ENCODE measurements around the gene TMEM126B. TPM values are rescaled to one million over a fixed set of nuclear protein-coding genes. Genes with fewer than 3 reads are reported as not detected.

TMEM126B gene
- 10 to 100 TPM; 64.3 to 89.2 (median 70.8) TPM for polyA plus RNA-seq
- long read RNA-seq, donor 1, transcript TMEM126B-202 (6 exons, 1,210 nt), result minor isoform, 23 of 120 reads
- long read RNA-seq, donor 1, transcript TMEM126B-201 (5 exons, 989 nt), result major isoform, 74 of 120 reads
- long read RNA-seq, donor 1, transcript TMEM126B-211 (4 exons, 1,273 nt), result minor isoform, 8 of 120 reads
- long read RNA-seq, donor 1, partial matches to known transcripts, result 8 of 120 reads
- long read RNA-seq, donor 1, other reads (novel, unspliced or antisense), result 0 of 120 reads
- long read RNA-seq, donor 2, transcript TMEM126B-202 (6 exons, 1,210 nt), result minor isoform, 5 of 19 reads
- long read RNA-seq, donor 2, transcript TMEM126B-201 (5 exons, 989 nt), result major isoform, 11 of 19 reads
- long read RNA-seq, donor 2, partial matches to known transcripts, result 0 of 19 reads
- long read RNA-seq, donor 2, other reads (novel, unspliced or antisense), result 0 of 19 reads
- long read RNA-seq, donor 3, transcript TMEM126B-202 (6 exons, 1,210 nt), result minor isoform, 8 of 42 reads
- long read RNA-seq, donor 3, transcript TMEM126B-201 (5 exons, 989 nt), result major isoform, 21 of 42 reads
- long read RNA-seq, donor 3, partial matches to known transcripts, result 9 of 42 reads
- long read RNA-seq, donor 3, other reads (novel, unspliced or antisense), result 0 of 42 reads
- long read RNA-seq, donor 4, partial matches to known transcripts, result 0 of 4 reads
- long read RNA-seq, donor 4, other reads (novel, unspliced or antisense), result 0 of 4 reads
- long read RNA-seq, donor 5, partial matches to known transcripts, result 0 of 7 reads
- long read RNA-seq, donor 5, other reads (novel, unspliced or antisense), result 0 of 7 reads
- long read RNA-seq, donor 6, transcript TMEM126B-201 (5 exons, 989 nt), result major isoform, 34 of 52 reads
- long read RNA-seq, donor 6, transcript TMEM126B-202 (6 exons, 1,210 nt), result minor isoform, 14 of 52 reads
- long read RNA-seq, donor 6, partial matches to known transcripts, result 0 of 52 reads
- long read RNA-seq, donor 6, other reads (novel, unspliced or antisense), result 0 of 52 reads
- long read RNA-seq, donor 7, result 0 reads
- long read RNA-seq, donor 8, partial matches to known transcripts, result 0 of 5 reads
- long read RNA-seq, donor 8, other reads (novel, unspliced or antisense), result 0 of 5 reads
- long read RNA-seq, donor 9, transcript TMEM126B-201 (5 exons, 989 nt), result major isoform, 6 of 13 reads
- long read RNA-seq, donor 9, transcript TMEM126B-202 (6 exons, 1,210 nt), result minor isoform, 5 of 13 reads
- long read RNA-seq, donor 9, partial matches to known transcripts, result 0 of 13 reads
- long read RNA-seq, donor 9, other reads (novel, unspliced or antisense), result 0 of 13 reads
- long read RNA-seq, donor 10, transcript TMEM126B-201 (5 exons, 989 nt), result major isoform, 24 of 52 reads
- long read RNA-seq, donor 10, transcript TMEM126B-202 (6 exons, 1,210 nt), result minor isoform, 9 of 52 reads
- long read RNA-seq, donor 10, partial matches to known transcripts, result 14 of 52 reads
- long read RNA-seq, donor 10, other reads (novel, unspliced or antisense), result 0 of 52 reads

DNA sequence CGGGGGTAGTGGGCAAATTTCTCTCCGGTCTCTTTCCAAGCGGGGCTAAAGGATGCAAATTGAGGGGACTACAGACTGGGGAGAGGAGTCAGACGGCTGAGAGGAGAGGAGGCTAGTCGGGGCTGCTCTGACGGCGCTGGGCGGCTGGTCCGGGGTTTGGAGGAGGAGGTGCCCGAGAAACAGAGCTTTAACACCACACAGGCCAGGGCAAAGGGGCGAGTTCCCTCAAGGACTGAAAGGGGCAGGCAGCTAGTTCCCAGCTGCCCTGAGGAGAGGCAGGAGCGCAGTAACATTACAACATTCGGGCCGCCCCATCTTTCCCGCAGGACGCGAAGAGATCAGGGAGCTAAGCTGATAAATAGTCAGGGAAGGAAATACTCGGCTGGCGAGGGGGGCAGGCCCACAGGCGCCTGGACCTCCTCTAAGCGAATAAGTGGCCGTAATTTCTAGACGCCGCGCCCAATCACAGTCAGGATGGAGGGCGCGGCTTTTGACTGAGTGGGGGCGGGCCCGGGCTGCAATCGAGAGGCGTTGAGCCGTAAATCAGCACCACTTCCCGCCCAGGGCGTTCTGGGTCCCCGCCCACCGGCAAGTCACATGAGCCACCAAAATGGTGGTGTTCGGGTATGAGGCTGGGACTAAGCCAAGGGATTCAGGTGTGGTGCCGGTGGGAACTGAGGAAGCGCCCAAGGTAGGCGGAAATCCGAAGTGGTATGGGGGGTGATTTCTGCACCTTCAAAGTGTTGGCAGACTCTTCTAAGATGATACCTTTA, at the start of gene TMEM126B:
Gene TMEM126B (plus strand): TSS at position 596 of the 773 bp plus-strand sequence. CDS start 15 bp downstream, at position 611.
- H3K4me3 ChIP-seq (ENCODE audit: low read depth in 1 of 3, low read length in 3 of 3), result peak within 1 kb of the TSS; percentile 63 to 69 (median 67)
- no peak for FAIRE-seq
- H3K36me3 ChIP-seq (ENCODE audit: control insufficient read depth in 3 of 3, insufficient read depth in 2 of 3, low read depth in 1 of 3, low read length in 3 of 3), result peaks cover 0 to 5% (median 1%) of the 10 kb centered on the region in 3 donors
- peak; percentile 98 to 99 for DNase-seq
- H3K4me1 ChIP-seq (ENCODE audit: control insufficient read depth in 3 of 3, insufficient read depth in 2 of 3, low read depth in 1 of 3, low read length in 2 of 3), result peaks cover 0 to 8% (median 5%) of the 10 kb centered on the region in 3 donors
- H3K27me3 ChIP-seq (ENCODE audit: control insufficient read depth in 3 of 3, insufficient read depth in 3 of 3, low read length in 3 of 3), result no peaks in the 10 kb centered on the region
- WGBS, 3 donors, result 0% methylated on average over 41 of the region's 41 CpGs
- no peaks in the 10 kb centered on the region for H3K9me3 ChIP-seq (ENCODE audit: control insufficient read depth in 2 of 2, insufficient read depth in 1 of 2, low read depth in 1 of 2, low read length in 1 of 2)
- peak within 1 kb of the TSS; percentile 60 to 94 (median 88) for H3K27ac ChIP-seq (ENCODE audit: low read depth in 1 of 3, low read length in 2 of 3)

DNA sequence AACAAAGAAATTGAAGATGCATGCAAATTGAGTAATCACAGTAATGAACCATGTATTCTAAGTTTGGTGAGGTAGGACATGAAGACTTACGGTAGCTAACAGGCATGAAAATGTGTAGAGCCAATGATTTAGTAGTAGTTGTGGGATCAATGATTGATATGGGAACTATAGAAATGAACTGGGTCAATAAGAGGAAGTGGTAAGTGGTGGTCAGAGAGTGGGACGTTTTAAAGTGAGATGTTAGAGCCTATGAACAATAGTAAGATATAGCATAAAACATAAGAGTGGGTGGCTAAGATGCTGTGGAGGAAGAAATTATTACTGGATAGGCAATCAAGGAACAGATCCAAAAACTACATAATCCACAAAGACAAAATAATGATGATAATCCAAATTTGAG, 46.3 kb upstream of the TMEM126B start:
- H3K27ac ChIP-seq (ENCODE audit: low read depth in 1 of 3, low read length in 2 of 3), result no peak overlapping the region
- no peaks in the 10 kb centered on the region for H3K27me3 ChIP-seq (ENCODE audit: control insufficient read depth in 3 of 3, insufficient read depth in 3 of 3, low read length in 3 of 3)
- WGBS, 3 donors, result 58 to 82% (median 71%) methylated on average over 2 of the region's 2 CpGs
- no peak overlapping the region for H3K4me3 ChIP-seq (ENCODE audit: low read depth in 1 of 3, low read length in 3 of 3)
- FAIRE-seq (no peak), DNase-seq (no peak)
- no peaks in the 10 kb centered on the region for H3K9me3 ChIP-seq (ENCODE audit: control insufficient read depth in 2 of 2, insufficient read depth in 1 of 2, low read depth in 1 of 2, low read length in 1 of 2)
- H3K36me3 ChIP-seq (ENCODE audit: control insufficient read depth in 3 of 3, insufficient read depth in 2 of 3, low read depth in 1 of 3, low read length in 3 of 3), result no peaks in the 10 kb centered on the region
- H3K4me1 ChIP-seq (ENCODE audit: control insufficient read depth in 3 of 3, insufficient read depth in 2 of 3, low read depth in 1 of 3, low read length in 2 of 3), result no peaks in the 10 kb centered on the region

DNA sequence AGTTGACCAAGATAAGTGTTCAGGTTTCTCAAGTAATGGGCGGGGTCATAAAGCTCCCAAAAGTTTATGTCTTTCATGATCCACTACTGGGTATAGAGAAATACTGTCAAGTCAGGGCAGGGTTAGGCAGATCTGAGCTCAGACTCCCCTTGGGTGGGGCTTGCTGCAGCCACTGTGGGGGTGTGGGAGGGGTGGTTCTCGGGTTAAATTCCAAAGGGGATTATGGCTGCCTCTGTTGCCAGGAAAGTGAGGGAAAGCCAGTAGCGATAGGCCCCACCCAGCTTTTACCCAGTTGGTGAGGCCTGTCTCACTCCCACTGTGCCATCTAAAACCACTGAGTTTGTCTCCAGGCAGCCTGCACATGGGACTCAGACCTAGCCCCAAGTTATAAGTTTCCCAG, 39.0 kb upstream of the TMEM126B start:
- H3K4me3 ChIP-seq (ENCODE audit: low read depth in 1 of 3, low read length in 3 of 3), result no peak overlapping the region
- FAIRE-seq, result no peak
- no peaks in the 10 kb centered on the region for H3K27me3 ChIP-seq (ENCODE audit: control insufficient read depth in 3 of 3, insufficient read depth in 3 of 3, low read length in 3 of 3)
- no peaks in the 10 kb centered on the region for H3K36me3 ChIP-seq (ENCODE audit: control insufficient read depth in 3 of 3, insufficient read depth in 2 of 3, low read depth in 1 of 3, low read length in 3 of 3)
- no peaks in the 10 kb centered on the region for H3K4me1 ChIP-seq (ENCODE audit: control insufficient read depth in 3 of 3, insufficient read depth in 2 of 3, low read depth in 1 of 3, low read length in 2 of 3)
- 64 to 74% (median 73%) methylated on average over 3 of the region's 3 CpGs for WGBS, 3 donors
- H3K9me3 ChIP-seq (ENCODE audit: control insufficient read depth in 2 of 2, insufficient read depth in 1 of 2, low read depth in 1 of 2, low read length in 1 of 2), result peaks cover 0 to 4% of the 10 kb centered on the region in 2 donors
- DNase-seq, result no peak
- no peak overlapping the region for H3K27ac ChIP-seq (ENCODE audit: low read depth in 1 of 3, low read length in 2 of 3)

DNA sequence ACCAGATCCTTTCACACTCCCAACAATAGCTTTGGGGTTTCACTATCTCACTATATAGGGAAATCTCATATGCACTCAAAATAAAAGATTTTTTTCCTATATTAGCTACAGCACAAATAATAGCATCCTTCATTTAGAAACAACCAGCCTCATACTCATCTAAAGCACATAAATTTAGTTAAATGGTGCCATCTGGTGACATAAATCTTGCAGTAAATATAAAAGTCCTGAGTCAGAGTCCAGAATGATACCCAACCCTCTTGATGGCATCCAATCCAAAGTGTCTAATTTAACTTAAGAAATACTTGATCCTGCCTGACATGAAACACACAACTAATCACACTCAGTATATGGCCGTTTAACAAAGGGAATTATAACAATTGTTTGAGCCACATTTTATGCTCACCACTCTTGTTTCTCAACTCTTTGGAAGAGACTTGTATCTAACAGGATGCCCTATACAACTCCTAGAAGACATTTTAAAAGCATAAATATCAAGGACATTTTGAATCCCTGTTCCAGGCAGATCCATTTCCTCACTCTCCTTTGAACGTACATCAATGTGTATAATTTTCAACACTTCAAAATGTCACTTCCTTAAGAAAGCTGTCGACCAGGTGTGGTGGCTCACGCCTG, 37.4 kb upstream of the TMEM126B start:
- no peak overlapping the region for H3K4me3 ChIP-seq (ENCODE audit: low read depth in 1 of 3, low read length in 3 of 3)
- H3K9me3 ChIP-seq (ENCODE audit: control insufficient read depth in 2 of 2, insufficient read depth in 1 of 2, low read depth in 1 of 2, low read length in 1 of 2), result peaks cover 0 to 4% of the 10 kb centered on the region in 2 donors
- WGBS, 3 donors, result 71 to 75% (median 74%) methylated on average over 4 of the region's 4 CpGs
- no peaks in the 10 kb centered on the region for H3K4me1 ChIP-seq (ENCODE audit: control insufficient read depth in 3 of 3, insufficient read depth in 2 of 3, low read depth in 1 of 3, low read length in 2 of 3)
- FAIRE-seq, result no peak
- H3K27ac ChIP-seq (ENCODE audit: low read depth in 1 of 3, low read length in 2 of 3), result no peak overlapping the region
- peak; percentile 10 to 40 for DNase-seq
- no peaks in the 10 kb centered on the region for H3K36me3 ChIP-seq (ENCODE audit: control insufficient read depth in 3 of 3, insufficient read depth in 2 of 3, low read depth in 1 of 3, low read length in 3 of 3)
- no peaks in the 10 kb centered on the region for H3K27me3 ChIP-seq (ENCODE audit: control insufficient read depth in 3 of 3, insufficient read depth in 3 of 3, low read length in 3 of 3)

DNA sequence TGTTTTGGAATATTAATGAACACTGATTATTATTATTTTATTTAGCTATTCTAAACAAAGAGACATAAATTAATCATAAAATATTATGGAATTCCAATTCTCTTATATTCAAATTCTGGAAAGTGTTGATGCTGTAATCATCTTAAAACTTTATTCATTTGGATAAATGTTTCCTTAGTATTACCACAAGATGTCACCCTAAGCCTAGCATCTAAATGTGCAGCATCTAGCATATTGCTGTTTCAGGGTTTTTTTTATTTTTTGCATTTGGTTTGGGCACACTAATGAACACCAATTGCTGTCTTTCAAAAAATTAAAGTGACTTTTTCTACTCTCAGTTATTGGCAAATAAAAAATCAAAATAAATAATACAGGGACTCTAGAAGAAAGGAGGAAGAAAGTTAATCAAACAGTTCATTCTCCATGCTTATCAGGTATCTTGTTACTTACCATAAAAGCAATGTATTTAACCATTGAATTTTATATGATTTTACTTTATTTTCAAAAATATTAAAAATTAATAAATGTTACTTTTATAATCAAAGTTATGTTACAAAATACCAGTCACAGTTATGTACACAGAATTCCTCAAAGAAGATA, 33.0 kb upstream of the TMEM126B start:
- Histone ChIP-seq H3K27me3 (ENCODE audit: control insufficient read depth in 3 of 3, insufficient read depth in 3 of 3, low read length in 3 of 3) (no peaks in the 10 kb centered on the region), H3K4me3 (ENCODE audit: low read depth in 1 of 3, low read length in 3 of 3) (no peak overlapping the region), H3K27ac (ENCODE audit: low read depth in 1 of 3, low read length in 2 of 3) (no peak overlapping the region), H3K9me3 (ENCODE audit: control insufficient read depth in 2 of 2, insufficient read depth in 1 of 2, low read depth in 1 of 2, low read length in 1 of 2) (no peaks in the 10 kb centered on the region), H3K36me3 (ENCODE audit: control insufficient read depth in 3 of 3, insufficient read depth in 2 of 3, low read depth in 1 of 3, low read length in 3 of 3) (no peaks in the 10 kb centered on the region), H3K4me1 (ENCODE audit: control insufficient read depth in 3 of 3, insufficient read depth in 2 of 3, low read depth in 1 of 3, low read length in 2 of 3) (no peaks in the 10 kb centered on the region)
- FAIRE-seq (peak; percentile 94), DNase-seq (peak; percentile 50 to 54)

DNA sequence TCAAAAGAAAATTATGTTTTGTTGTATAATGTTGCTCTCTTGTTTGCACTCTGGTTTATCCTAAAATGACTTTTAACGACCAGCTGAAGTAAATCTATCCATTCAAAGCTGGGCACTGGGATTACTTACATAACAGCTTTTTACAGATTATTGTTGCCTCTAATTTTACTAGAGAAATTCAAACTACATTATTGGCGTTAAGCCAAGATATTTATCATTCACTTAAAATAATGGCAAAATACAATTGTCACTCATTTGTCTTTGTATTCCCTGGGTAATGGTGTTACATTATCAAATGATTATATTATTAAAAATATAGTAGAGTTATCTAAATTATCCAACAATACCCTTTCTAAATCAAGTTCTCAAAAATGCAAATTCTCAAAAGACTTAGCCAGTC, 31.5 kb upstream of the TMEM126B start:
- Histone ChIP-seq H3K4me3 (ENCODE audit: low read depth in 1 of 3, low read length in 3 of 3) (no peak overlapping the region), H3K9me3 (ENCODE audit: control insufficient read depth in 2 of 2, insufficient read depth in 1 of 2, low read depth in 1 of 2, low read length in 1 of 2) (no peaks in the 10 kb centered on the region), H3K4me1 (ENCODE audit: control insufficient read depth in 3 of 3, insufficient read depth in 2 of 3, low read depth in 1 of 3, low read length in 2 of 3) (no peaks in the 10 kb centered on the region), H3K27ac (ENCODE audit: low read depth in 1 of 3, low read length in 2 of 3) (no peak overlapping the region), H3K36me3 (ENCODE audit: control insufficient read depth in 3 of 3, insufficient read depth in 2 of 3, low read depth in 1 of 3, low read length in 3 of 3) (no peaks in the 10 kb centered on the region), H3K27me3 (ENCODE audit: control insufficient read depth in 3 of 3, insufficient read depth in 3 of 3, low read length in 3 of 3) (no peaks in the 10 kb centered on the region)
- 70 to 83% (median 78%) methylated on average over 2 of the region's 2 CpGs for WGBS, 3 donors
- no peak for FAIRE-seq
- no peak for DNase-seq

DNA sequence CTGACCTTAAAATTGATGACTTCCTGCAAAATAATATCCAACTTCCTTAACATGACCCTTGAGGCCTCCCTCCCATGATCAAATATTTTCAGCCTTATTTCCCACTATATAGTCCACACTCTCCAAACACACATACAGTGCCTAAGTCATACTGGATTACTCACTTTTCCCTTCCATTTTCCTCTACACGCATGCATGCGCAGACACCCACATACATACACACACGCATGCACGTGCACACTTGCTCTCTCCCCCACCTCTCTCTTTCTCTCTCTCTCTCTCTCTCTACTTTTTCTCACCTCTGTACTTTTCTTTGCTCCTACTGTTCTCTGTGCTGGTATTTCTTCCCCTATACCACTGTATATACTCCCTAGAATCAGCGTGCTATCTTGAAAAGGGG, 29.3 kb upstream of the TMEM126B start:
- no peak overlapping the region for H3K27ac ChIP-seq (ENCODE audit: low read depth in 1 of 3, low read length in 2 of 3)
- H3K9me3 ChIP-seq (ENCODE audit: control insufficient read depth in 2 of 2, insufficient read depth in 1 of 2, low read depth in 1 of 2, low read length in 1 of 2), result no peaks in the 10 kb centered on the region
- no peak overlapping the region for H3K4me3 ChIP-seq (ENCODE audit: low read depth in 1 of 3, low read length in 3 of 3)
- no peak for FAIRE-seq
- no peaks in the 10 kb centered on the region for H3K27me3 ChIP-seq (ENCODE audit: control insufficient read depth in 3 of 3, insufficient read depth in 3 of 3, low read length in 3 of 3)
- no peaks in the 10 kb centered on the region for H3K36me3 ChIP-seq (ENCODE audit: control insufficient read depth in 3 of 3, insufficient read depth in 2 of 3, low read depth in 1 of 3, low read length in 3 of 3)
- no peak for DNase-seq
- 70 to 76% (median 72%) methylated on average over 5 of the region's 5 CpGs for WGBS, 3 donors
- H3K4me1 ChIP-seq (ENCODE audit: control insufficient read depth in 3 of 3, insufficient read depth in 2 of 3, low read depth in 1 of 3, low read length in 2 of 3), result no peaks in the 10 kb centered on the region
